Fibroblast of skin of back (primary cell): ENCODE results near the gene PRAMEF20. TPM values are rescaled to one million over a fixed set of nuclear protein-coding genes. Genes with fewer than 3 reads are reported as not detected.
"Not testable (repeated sequence)": the region's sequence is repeated elsewhere in the genome, so short reads cannot be mapped to it uniquely, and the experiment has no call there.

Experiments
- DNase-seq: peaks from one replicate; pipeline ENCODE4 v3.0.0-alpha.2; 2013
- polyA plus RNA-seq, 2 experiments: library from polyadenylated mRNA; unstranded; fragments of 120-200 nt; gene quantifications; one replicate each; pipeline ENCODE4 v1.2.1, GENCODE V29; 2013; ENCODE audit not compliant: insufficient read length in 2 of 2

Gene PRAMEF20
- polyA plus RNA-seq (2013, experiment 1 of 2; ENCODE audit: insufficient read length) = not detected
- not detected for polyA plus RNA-seq (2013, experiment 2 of 2; ENCODE audit: insufficient read length)

DNA sequence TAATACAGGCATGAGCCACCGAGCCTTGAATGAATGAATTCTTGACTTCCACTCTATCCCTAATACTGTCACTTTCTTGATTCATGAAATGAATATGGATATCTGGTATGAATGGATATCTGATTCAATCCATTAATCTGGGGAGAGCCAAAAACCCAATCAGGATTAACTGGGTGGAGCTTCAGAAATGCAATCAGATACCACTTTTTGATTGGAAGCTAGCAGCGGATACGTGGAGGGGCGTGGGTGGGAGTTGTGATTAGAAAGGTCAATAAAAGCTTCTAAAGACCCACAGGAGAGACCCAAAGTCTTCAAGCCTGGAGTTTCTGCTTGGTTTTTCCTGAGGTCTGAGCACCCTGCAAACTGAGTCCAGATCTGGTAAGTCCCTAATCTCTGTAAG lies at the start of gene PRAMEF20:
TSS of gene PRAMEF20 (plus strand) at position 301 of the 400 bp plus-strand sequence. CDS start 5,905 bp downstream, outside the sequence.
- not testable (repeated sequence) for DNase-seq

DNA sequence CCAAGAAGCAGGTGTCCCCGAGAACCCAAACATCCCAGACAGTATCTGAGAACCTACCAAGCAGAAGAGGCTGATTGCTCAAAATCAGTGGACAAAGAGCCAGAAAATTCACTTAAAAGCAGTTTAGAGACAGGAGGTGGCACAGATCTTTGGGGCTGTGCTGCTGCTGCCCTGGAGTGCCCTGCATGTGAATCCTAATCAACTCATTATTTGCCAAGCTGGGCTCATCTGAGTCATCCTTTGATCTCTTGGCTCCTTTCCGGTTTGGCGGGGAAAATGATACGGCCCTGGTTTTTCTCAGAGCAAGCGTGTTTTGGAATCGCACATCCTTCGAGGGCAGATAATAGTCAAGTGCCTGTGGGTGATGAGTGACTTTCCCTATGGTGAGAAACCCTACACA lies 47.9 kb upstream of the PRAMEF20 start:
- not testable (repeated sequence) for DNase-seq

DNA sequence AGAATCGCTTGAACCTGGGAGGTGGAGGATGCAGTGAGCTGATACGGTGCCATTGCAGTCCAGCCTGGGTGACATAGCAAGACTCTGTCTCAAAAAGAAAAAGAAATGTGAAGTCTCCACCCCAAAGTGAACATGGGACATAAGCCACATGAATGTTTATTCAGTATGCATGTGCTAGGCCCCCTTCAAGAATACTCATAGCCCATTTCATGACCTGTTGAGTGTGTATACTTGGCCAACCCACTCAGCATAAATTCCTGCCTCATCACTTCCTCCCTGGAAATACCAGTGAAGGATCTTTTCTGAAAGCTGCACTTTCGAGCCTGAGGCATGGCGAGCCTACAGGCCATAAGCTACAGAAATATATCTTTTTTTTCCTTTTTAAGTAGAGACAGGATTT lies 45.3 kb upstream of the PRAMEF20 start:
- DNase-seq = not testable (repeated sequence)

DNA sequence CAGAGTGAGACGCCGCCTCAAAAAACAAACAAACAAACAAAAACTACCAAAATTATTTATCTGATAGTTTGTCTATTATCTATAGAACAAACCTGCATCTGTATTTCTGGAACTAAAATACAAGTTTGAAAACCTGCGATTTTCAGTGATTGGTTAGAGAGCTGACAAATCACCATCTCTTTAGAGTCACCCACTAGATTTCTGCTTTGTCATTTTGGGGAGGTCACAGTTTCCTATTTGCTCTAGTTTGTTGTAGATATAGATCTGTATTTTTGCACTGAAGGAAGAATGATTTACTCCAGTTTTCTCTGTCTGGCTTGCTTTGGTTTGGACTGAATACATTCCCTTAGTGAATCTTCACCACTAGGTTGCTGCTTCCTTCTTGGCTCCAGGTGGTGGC lies 43.7 kb upstream of the PRAMEF20 start:
- not testable (repeated sequence) for DNase-seq

DNA sequence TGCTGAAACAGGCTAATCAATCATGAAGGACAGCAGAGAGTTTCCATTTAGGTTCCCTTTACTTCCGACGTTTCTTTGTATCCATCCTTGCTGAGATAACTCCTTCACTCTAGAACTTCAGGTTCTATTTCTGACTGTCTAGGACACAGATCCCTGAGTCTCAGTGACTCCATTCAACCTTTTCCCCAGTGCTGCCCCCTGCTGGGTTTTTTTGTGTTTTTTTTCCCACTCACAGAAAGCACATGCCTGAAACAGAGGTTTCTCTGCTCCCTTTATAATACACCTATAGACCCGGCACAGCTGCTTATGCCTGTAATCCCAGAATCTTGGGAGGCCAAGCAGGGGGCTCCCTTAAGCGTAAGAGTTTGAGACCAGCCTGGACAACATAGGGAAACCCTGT lies 41.7 kb upstream of the PRAMEF20 start:
- DNase-seq = not testable (repeated sequence)

DNA sequence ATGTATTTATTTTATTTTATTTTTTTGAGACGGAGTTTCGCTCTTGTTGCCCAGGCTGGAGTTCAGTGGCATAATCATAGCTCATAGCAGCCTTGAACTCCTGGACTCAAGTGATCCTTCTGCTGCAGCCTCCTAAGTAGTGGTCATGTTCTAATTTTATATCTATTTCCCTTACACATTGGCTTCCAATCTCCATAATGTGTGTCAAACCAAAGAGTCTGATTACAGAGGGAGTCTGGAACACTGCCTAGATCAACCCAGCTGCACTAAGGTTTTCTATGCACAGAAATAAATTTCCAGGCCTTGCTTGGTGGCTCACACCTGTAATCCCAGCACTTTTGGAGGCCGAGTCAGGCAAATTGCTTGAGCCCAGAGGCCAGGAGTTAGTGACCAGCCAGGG lies 31.3 kb upstream of the PRAMEF20 start:
- DNase-seq = not testable (repeated sequence)

DNA sequence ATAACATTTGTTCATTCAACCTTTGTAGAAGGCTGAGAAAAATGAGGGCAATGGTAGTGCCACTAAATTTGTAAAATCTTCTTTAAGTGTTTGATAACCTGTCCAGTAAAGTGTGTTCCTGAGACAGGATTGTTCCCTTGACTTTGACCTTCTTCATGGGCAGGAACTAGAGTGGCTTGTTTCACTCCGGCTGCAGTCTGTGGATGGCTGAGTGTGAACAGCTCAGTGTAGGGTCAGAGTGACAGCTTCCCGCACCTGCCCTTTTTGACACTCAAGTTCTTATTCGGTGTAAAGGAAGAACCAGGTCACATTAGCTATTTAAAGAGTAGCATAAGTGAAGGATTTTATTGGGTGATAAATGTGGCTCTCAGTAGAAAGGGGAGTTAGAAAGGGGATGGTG lies 29.9 kb upstream of the PRAMEF20 start:
- not testable (repeated sequence) for DNase-seq

DNA sequence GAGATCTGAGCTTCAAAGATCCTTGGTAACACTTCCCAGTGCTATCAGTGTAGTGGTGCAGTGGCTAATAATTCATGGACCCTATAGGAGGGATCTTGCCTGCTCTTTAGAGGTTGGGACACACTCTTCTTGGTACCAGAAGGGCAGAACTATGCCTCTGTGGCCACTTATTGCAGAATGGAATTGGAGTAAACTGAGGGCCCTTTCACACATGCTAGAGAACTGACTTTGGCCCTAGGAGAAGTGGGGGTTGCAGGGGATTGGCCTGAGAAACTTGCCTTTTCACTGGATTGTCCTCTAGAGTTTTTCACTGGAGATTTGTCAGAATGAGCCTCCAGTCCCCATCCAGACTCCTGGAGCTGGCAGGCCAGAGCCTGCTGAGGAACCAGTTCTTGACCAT lies 20.9 kb upstream of the PRAMEF20 start, which contains the start of gene PRAMEF17:
TSS of gene PRAMEF17 (plus strand) at position 301 of the 400 bp plus-strand sequence. CDS start at position 327, 26 bp downstream.
- DNase-seq = not testable (repeated sequence)

DNA sequence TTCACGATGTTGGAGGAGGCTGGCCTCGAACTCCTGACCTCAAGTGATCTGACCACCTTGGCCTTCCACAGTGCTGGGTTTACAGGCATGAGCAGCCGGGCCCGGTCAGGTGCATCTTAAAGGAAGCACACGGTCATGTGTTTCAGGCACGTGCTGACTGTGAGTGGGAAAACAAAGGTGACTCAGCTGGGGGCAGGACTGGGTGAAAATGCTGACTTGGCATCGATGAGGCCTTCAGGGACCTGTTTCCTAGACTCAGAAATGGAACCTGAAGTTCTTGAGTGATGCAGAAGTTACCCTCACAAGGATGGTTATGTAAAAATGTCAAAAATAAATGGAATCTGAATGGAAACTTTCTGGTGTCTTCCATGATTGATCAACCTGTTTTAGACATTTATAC lies 17.2 kb upstream of the PRAMEF20 start:
- not testable (repeated sequence) for DNase-seq

DNA sequence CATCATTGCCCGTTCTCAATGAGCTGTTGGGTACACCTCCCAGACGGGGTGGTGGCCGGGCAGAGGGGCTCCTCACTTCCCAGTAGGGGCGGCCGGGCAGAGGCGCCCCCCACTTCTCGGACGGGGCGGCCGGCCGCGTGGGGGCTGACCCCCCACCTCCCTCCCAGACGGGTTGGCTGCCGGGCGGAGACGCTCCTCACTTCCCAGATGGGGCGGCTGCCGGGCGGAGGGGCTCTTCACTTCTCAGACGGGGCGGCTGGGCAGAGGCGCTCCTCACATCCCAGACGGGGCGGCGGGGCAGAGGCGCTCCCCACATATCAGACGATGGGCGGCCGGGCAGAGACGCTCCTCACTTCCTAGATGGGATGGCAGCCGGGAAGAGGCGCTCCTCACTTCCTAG lies 15.5 kb upstream of the PRAMEF20 start:
- not testable (repeated sequence) for DNase-seq

DNA sequence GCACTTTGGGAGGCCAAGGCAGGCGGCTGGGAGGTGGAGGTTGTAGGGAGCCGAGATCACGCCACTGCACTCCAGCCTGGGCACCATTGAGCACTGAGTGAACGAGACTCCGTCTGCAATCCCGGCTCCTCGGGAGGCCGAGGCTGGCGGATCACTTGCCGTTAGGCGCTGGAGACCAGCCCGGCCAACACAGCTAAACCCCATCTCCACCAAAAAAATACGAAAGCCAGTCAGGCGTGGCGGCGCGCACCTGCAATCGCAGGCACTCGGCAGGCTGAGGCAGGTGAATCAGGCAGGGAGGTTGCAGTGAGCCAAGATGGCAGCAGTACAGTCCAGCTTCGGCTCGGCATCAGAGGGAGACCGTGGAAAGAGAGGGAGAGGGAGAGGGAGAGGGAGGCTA lies 14.9 kb upstream of the PRAMEF20 start:
- DNase-seq = not testable (repeated sequence)

DNA sequence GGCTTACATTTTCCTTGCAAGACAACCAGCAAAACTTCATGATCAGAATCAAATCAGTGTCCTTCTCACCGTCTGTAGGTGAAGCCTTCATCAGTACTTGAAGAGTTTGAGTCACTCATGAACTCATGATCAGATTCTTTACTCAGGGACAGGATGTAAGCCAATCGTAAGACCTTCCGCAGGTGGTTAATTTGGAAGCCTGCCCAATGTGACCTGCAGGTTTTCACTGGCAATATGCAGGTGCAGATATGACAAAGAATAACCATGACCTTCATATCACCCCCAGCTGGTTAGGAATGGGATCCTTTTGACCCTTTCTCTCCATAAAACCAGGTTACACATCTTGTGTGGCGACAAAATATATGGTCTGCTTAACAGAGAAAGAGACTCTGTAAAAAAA lies 2.4 kb upstream of the PRAMEF20 start:
- DNase-seq = no peak

DNA sequence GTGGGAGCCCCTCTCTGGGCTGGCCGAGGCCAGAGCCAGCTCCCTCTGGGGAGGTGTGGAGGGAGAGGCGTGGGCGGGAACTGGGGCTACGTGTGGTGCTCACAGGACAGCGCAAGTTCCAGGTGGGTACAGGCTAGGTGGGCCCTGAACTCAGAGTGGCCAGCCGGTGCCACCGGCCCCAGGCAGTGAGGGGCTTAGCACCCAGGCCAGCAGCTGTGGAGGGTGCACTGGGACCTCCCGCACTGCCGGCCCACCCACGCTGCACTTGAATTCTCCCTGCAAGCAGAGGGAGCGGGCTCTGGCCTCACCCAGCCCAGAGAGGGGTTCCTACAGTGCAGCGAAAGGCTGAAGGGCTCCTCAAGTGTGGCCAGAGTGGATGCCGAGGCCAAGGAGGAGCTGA lies 20.2 kb downstream of the PRAMEF20 start:
- no peak for DNase-seq

DNA sequence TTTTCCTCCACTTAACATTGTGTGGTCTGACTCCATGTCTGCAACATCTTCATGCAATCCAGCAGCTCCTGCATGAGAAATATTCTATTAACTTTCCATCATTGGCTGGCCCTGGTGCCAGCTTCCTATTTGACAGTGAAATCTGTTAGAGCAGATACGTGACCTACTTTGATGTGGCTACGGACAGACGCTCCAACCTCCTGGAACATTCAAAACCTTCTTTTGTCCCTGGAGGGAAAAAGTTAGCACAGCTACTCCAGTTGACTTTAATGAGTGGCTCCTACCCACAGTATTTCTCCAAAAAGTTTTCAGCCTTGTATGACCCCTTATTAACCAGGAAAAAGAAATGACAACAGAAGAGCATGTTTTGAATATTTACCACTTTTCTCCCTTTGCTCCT lies 22.0 kb downstream of the PRAMEF20 start:
- DNase-seq = no peak

DNA sequence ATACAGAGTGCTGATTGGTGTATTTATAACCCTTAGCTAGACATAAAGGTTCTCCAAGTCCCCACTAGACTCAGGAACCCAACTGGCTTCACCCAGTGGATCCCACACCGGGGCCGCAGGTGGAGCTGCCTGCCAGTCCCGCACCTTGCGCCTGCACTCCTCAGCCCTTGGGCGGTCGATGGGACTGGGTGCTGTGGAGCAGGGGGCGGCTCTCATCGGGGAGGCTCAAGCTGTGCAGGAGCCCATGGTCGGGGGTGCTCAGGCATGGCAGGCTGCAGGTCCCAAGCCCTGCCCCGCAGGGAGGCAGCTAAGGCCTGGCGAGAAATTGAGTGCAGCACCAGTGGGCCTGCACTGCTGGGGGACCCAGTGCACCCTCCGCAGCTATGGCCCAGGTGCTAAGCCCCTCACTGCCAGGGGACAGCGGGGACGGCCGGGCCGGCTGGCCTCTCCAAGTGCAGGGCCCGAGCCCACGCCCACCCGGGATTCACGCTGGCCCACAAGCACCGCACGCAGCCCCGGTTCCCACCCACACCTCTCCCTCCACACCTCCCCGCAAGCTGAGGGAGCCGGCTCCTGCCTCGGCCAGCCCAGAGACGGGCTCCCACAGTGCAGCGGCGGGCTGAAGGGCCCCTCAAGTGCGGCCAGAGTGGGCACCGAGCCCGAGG lies 23.6 kb downstream of the PRAMEF20 start:
- not testable (repeated sequence) for DNase-seq

DNA sequence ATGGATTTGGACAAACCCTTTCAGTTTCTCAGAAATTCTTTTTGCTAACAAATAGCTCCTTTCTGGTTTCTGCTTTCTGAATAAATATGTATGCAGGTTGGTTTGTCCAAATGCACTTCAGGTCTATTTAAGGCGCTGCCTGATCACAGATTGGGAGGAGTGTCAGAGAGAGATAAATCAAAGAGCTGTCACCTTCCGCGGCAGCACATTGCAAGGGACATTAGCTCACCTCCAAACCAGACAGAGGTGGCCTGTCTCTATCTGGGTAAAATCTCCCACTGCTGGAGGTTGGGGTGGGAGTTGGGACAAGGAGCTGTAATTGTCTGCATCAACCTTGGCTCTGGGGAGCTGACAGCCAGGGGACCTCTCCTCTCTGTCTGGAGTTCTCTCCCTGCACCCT lies 25.2 kb downstream of the PRAMEF20 start:
- no peak for DNase-seq

DNA sequence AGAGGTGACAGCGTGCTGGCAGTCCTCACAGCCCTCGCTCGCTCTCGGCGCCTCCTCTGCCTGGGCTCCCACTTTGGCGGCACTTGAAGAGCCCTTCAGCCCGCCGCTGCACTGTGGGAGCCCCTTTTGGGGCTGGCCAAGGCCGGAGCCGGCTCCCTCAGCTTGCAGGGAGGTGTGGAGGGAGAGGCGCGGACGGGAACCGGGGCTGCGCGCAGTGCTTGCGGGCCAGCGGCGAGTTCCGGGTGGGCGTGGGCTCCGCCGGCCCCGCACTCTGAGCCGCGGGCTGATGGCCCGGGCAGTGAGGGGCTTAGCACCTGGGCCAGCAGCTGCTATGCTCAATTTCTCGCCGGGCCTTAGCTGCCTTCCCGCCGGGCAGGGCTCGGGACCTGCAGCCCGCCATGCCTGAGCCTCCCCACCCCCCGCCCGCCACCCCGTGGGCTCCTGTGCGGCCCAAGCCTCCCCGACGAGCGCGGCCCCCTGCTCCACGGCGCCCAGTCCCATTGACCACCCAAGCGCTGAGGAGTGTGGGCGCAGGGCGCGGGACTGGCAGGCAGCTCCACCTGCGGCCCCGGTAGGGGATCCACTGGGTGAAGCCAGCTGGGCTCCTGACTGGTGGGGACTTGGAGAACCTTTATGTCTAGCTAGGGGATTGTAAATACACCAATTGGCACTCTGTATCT lies 29.0 kb downstream of the PRAMEF20 start:
- not testable (repeated sequence) for DNase-seq

DNA sequence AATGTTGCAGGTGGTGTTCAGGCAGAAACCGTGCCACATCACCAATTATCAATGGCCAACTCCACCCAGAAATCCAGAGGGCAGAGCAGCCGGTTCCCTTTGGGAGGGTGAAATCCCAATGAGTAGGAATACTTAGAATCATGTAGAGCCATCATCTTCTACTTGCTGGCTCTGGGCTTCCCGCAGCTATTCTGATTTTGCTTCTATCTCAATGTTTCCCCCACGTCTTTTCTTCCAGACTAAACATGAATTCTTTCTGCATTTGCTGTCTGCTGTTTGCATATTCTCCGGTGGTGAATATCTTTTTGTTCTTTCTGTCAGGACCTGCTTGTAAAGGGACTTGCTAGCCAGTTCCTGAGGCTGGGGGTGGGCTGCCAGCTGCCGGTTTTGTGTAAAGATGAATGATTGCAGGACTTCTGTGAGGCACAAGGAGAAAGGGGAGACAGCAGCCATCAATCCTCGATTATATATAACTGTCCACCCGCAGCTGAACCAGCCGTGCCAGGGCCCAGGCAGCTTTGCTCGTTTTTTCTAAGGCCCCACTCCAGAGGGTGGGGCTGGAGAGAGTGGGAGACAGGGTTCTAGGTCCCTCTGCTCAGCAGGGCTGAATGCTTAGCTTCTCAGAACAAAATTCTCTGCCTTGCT lies 33.2 kb downstream of the PRAMEF20 start:
- DNase-seq = no peak

DNA sequence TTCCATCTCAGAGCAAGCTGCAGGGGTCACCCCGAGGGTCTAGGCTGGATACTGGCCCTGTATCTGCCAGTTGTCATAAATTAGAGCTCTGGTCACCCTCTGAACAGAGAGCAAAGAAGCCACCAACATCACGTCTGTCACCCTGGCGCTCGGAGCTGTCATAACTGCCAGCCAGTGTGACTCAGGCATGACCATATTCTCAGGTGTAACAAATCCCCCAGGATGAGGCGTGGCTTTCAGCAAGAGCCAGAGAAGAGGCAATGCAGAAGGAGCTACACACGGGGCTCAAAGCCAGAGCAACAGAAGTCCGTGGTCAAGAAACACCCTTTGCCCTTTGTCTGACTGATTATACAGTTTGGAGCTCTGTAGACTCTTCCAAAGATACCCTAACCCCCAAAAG lies 40.0 kb downstream of the PRAMEF20 start:
- DNase-seq = no peak

DNA sequence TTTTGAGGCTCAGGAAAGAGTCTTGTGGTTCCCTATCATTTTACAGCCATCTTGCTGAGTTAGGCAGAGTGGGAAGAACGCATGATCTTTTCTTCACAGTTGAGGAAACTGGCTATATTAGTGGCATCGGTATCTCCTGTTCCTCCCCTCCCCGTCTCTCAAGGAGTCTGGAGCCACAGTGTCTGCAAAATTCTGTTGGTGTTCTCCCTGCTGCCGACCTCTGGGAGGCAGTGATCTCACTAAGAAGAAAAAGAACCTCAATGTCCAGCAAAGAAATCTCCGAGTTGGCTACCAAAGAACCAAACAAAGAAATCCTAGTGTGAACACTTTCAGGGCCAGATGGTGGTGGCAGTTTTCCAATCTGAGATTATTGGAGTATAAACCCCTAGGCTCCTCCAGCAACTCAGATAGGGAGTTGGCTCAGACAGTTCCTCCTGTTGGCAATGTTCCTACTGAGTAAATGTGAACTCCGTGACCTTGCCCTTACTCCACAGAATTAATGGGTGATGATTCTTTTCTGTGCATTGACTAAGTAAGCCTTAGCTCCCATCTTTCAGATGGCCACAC lies 41.2 kb downstream of the PRAMEF20 start:
- no peak for DNase-seq

DNA sequence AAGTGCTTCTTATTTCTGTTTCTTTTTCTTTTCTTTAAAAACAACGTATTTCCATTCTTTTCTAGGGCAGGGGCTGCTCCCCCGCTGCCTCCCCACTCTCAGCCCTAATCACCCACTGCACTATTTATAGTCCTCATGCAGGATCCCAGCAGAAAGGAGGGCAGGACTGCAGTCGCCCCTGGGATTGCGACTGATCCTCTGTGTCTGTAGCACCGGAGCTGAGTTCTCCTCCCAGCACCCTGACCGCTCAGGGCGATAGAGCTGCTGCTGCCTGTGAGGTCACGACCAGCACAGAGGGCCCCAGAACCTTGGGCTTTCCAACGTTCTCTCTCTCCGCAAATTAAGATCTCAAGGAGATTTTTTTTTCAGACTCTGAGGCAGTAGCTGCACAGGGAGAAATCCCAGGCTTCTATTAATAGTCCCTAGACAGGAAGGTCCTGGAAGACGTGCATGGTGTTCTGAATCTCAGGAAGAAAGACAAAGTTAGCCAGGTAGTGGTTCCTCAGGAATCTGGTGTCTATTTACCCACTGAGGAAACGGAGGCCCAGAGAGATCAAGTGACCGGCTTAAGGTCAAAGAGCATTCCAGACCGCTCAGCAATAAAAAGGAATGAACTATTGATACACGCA lies 46.8 kb downstream of the PRAMEF20 start:
- DNase-seq = no peak

DNA sequence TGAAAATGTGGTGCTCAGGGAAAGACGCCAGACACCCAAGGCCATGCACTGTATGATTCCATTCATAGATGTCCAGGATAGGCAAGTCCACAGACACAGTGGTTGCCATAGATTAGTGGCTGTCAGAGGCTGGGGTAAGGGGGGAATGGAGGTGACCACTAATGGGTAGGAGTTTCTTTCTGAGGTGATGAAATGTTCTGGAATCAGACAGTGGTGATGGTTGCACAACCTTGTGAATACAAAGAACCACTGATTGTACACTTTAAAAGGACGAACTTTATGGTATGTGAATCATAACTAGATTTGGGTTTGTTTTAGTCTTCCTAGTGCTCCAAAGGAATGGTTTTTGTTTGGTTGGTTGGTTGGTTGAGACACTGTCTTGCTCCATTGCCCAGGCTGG lies 51.7 kb downstream of the PRAMEF20 start:
- DNase-seq = no peak

DNA sequence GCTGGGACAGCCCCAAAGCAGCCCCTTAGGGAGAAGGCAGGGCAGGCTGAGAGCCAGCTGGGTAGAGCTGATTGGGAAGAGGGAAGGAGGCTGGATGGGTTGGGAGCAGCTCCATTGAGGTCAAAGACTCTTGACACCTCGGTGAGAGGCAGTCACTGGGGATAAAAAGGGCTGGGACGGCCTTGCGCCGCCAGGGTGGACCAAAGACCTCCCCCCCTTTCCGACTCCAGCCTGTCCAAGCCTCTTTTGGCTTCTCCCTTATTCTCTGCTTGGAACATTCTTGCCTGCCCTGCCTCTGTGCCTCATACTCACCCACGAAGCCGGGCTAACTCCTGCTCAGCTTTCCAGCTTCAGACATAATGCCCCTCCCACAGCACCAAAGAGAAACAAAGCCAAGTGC lies 52.4 kb downstream of the PRAMEF20 start:
- no peak for DNase-seq
